LNCAP (cell line): ENCODE data around the gene RUSF1.

Source experiments
- TF ChIP-seq, protein P1 (sequence below): fragments of 450-650 bp; IDR thresholded peaks from 2 replicates; pipeline ENCODE4 v1.5.1; 2017; ENCODE audit warnings: mild to moderate bottlenecking

RUSF1 gene

DNA sequence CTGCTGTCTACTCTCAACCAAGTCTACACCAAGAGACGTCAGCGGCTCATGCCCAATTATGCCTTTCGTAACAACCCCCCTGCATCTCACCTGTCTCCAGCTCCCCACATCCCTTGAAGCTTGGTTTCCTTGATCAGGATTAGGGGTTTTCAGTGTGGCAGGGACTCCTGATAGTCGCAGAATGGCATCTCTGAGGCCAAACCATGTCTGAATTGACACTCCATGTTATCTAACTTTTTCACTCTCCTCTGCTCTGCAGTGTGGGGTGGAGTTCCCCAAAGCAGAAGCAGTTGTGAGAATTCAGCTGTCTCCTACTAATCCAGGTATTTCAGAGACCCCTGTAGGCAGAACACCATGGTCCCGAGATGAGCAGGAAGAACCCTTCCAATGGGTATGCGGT is 13.9 kb upstream of the RUSF1 start:
- TF ChIP-seq, protein P1, sequence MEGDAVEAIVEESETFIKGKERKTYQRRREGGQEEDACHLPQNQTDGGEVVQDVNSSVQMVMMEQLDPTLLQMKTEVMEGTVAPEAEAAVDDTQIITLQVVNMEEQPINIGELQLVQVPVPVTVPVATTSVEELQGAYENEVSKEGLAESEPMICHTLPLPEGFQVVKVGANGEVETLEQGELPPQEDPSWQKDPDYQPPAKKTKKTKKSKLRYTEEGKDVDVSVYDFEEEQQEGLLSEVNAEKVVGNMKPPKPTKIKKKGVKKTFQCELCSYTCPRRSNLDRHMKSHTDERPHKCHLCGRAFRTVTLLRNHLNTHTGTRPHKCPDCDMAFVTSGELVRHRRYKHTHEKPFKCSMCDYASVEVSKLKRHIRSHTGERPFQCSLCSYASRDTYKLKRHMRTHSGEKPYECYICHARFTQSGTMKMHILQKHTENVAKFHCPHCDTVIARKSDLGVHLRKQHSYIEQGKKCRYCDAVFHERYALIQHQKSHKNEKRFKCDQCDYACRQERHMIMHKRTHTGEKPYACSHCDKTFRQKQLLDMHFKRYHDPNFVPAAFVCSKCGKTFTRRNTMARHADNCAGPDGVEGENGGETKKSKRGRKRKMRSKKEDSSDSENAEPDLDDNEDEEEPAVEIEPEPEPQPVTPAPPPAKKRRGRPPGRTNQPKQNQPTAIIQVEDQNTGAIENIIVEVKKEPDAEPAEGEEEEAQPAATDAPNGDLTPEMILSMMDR: no peak

DNA sequence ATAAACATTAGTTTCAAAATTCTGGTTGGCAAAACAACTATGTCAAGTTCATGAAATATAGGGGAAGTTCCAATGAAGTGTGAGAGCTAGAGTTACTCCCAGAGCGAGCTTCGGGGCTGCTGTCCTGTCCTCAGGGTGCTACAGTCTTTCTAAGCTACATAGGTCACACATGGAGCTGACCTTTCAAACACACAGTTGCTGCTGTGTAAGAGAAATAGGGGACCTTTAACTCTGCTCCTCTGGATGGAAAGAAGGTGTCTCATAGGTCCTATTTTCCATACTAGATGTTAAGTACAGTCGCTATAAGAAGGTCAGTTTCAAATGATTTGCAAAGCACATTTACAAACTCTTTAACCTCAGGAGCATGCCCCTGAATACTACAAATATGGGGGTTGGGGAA is 13.2 kb upstream of the RUSF1 start:
- TF ChIP-seq, protein P1: no peak

DNA sequence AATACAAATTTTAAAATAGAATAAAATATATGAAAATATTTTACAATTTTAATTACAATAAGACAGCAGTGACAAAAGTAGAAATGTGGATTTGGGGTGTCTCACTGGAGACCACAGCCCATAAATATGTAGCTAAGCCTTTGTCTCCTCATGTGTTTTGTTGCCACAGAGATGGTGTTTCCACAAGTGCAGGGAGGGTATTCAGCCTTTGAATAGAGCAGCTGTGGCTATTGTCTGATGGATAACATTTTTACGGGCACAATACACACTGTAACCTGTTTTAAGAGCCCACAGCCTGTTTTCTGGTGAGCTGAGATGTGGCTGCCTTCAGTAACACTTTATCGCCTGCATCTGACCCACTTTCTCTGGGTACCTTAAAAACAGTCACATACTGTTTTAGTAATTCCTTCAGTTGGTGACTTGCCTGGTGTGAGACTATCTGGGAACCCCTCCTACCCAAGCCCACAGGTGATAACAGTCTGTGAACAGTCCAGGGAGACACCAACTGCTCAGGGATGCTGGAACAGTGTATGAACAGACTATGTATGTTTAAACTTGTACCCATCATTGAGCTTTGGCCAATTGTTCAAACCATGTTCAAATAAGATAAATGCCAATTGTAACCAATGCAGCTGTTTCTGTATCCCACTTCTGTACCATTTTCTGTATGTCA is 11.7 kb upstream of the RUSF1 start:
- TF ChIP-seq, protein P1: no peak

DNA sequence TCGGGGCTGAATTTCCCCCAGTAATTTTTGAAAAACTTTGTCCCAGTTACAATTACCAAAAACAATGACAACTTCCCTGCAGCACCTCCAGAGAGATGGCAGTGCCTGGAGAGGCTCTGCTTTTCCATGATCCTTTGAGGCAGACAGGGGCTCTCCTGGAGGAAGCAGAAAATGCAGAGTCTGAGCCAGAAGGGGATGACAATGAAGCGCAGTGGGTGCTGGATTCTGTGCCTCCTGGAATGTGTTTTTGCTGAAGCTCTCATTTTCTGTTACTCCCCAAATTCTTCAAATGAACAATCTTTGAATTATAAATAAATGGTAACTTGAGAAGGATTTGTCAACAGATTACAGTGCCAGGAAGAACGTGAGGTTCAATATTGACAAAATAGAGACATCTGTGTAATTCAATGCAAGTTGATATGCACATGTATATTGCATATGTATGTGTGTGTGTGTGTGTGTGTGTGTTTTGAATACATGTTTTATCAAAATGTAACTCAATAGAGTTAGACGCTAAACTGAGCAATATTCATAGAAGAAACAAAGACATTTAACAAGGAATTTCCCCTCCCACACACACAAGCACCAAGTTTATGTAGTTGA is 9.7 kb upstream of the RUSF1 start:
- TF ChIP-seq, protein P1: no peak

DNA sequence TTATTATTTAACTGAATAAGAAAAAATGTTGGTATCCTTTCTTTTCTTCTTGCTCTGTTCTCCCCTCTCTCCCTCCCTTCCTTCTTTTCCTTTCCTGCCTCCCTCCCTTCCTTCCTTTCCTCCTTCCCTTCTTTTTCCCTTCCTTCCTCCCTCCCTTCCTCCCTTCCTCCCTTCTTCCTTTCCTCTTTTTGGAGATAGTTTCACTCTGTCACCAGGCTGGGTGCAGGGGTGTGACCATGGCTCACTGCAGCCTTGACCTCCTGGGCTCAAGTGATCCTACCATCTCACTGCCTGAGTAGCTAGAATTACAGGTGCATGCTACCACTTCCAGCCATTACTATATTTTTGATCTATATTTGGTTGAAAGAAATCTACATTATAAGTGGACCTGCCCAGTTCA is 5.7 kb upstream of the RUSF1 start:
- TF ChIP-seq, protein P1: no peak

DNA sequence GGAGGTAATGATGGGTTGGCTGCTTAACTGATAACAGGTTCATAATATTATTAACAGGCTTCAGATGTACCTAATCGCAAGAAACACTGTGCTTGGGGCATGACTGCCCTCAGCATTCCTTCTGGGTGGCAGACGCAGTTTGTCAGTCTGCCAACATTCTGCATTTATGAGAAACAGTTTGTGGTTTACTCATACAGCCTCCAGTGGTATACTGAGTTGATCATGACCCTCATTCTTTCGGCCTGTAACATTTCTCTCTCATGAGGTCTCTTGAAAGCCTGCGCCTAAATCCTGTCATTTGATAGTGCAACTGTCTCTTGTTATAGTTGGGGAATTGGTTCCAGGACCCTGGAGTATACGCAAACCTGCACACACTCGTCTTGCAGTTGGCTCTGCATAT is 4.9 kb upstream of the RUSF1 start:
- TF ChIP-seq, protein P1: no peak

DNA sequence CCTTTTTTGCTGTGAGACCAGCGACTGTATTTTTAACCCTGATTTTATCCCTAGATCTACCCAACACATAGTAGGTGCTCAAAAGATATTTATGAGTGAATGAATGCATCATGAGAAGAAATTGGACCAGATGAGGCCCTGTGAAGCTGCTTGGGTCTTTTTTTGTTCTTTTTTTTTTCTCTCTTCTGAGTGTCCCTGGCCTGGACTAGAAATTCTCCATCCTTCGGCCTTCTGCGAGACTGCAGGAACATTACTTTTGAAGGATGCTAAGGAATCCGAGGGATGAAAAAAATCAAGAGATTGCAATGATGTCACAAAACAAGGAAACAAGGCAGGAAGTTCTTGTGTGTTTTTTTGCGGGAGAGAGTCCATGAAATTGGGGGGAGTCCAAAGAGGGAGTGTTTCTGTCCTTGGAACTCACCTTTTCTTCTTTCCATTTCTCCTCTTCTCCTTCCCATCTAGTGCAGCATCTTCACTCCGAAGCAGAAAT is 560 bp upstream of the RUSF1 start:
- TF ChIP-seq, protein P1: no peak

DNA sequence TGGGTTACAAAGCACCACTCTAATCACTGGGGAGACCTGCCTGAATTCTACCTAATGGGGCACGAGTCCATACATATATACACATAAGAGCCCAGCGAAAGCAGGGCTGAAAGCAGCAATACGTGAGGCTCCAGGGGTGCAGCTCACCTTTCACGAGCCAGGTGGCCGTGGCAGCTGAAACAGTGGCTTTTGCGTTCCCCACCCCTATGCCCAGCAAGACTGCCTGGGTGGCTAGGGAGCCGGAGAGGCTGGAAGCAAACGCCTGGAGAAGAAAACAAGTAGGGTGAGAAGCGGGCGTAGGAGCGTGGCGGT is 618 bp downstream of the RUSF1 start:
- TF ChIP-seq, protein P1: no peak
